Activated gamma-delta T cell treated with Interleukin-2 at 50 U/mL for 16 hours (primary cell): ENCODE data around the gene SH3BGRL2.
A peak's percentile ranks its signal among the peaks of the same experiment; 100 is the strongest.
"Not testable (repeated sequence)": the region's sequence is repeated elsewhere in the genome, so short reads cannot be mapped to it uniquely, and the experiment has no call there.

Experiments used
- DNase-seq: peaks from one replicate; pipeline ENCODE4 v3.0.0-alpha.2; 2020

SH3BGRL2 gene

DNA sequence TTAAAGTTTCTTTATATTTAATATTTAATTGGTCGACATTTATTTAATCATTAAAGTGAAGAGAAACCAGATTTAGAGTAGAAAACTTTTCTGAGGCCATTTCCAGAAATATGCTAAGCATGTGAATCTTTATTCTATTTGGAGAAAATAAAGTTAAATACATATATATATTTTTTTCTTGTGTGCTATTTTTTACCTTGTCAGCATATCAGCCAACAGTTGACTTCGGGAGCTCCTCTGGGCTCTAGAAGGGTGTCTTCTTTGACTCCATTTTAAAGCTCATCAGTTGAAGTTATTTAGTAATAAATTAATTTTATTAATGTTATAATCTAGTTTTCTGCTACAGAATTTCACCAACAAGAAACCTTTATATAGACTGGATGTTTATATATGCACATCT is 73.1 kb downstream of the SH3BGRL2 start:
- DNase-seq = no peak

GRCh38 chr6:79705456-79705995 is 74.4 kb downstream of the SH3BGRL2 start:
- DNase-seq = no peak

GRCh38 chr6:79706527-79706926 is 75.4 kb downstream of the SH3BGRL2 start:
- no peak for DNase-seq

DNA sequence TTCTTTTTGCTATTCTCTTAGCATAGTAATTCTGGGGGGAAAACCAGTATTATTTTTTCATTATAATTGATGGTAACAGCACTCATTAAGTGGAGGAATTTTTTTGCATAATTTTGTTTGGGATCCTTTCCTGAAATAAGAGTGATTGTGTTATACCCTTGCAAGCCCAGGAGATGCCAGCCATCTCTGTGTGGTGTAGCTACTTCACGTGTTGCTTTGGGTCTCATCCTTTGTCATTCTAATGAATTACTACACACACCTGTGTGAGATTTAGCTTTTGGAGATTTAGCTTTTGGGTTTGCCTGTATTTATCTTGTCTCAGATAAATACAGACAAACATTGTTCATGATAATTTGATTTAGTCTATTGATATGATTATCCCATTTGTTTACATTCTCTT is 76.5 kb downstream of the SH3BGRL2 start:
- DNase-seq = no peak

DNA sequence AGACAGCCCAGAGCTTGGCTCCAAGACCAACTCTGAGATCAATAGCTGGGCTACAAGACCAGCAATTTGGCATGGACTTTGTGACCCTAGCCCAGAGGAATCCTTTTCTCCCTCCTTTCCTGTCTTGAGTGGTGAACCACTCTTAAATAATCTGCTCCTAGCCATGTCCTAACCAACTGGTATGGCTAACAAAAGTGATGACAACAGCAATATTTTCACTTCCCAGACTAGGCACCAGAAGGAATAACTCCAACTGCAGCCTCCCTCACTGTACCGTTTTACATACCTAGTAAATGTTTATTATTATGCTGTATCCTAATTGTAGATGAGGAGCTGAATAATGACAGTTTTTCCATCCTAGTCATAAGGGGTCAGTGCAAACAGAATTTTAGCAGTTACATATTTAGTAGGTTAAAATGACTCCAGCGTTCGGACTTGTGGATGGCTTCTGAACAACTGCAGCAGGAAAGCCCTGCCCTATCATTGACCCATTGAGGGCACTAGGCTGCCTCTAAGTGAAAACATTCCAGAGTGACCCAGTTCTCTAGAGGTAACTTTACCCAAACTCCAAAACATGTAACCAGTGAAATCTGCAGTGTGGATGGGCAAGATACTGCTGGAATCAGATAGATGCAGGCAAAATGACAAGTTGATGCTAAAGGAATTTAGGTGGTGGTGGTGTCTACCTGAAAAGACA is 77.1 kb downstream of the SH3BGRL2 start:
- DNase-seq = no peak

DNA sequence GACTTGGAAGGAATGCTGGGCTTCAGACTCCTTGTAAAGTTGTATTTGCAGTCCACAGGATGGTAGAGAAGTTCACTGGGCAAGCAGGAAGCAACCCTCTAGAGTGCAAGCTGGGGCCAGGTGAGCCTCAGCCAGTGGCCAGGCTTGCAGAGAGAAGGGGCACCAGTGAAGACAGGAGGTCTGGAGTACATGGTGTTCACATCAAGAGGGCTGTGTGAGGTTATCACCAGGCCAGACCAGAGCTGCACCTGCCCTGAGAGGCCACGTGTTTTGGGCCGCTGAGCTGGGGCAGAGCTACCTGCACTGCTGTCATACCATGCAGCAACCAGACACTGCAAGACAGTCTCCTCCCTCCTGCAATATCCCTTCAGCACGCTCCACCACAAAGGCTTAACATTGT is 79.0 kb downstream of the SH3BGRL2 start:
- DNase-seq = no peak

DNA sequence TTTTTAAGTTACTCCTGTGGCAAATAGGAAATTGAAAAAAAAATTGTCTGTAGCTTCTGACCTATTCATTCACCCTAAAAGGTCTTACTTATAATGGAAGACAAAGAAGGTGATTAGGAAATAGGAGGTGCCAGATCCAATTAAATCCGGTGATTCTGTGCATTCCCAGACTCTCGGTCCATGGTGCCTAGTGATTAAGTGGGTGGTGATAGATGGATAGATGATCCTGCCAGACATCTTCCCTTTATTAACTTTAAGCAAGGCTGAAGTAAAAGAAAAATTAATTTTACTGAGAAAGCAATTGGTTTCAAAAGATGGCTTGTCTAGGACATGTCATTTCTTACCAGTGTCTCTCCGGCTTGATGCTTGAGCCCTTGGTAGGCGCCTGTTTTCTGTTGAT is 80.0 kb downstream of the SH3BGRL2 start:
- DNase-seq = no peak

GRCh38 chr6:79712144-79712543 is 81.0 kb downstream of the SH3BGRL2 start:
- DNase-seq = no peak

- DNase-seq = no peak
Observed at GRCh38 chr6:79712616-79713135, 81.5 kb downstream of the SH3BGRL2 start.

GRCh38 chr6:79713701-79714322 is 82.7 kb downstream of the SH3BGRL2 start:
- peak; percentile 64 for DNase-seq

GRCh38 chr6:79717989-79718388 is 86.9 kb downstream of the SH3BGRL2 start:
- DNase-seq = no peak

DNA sequence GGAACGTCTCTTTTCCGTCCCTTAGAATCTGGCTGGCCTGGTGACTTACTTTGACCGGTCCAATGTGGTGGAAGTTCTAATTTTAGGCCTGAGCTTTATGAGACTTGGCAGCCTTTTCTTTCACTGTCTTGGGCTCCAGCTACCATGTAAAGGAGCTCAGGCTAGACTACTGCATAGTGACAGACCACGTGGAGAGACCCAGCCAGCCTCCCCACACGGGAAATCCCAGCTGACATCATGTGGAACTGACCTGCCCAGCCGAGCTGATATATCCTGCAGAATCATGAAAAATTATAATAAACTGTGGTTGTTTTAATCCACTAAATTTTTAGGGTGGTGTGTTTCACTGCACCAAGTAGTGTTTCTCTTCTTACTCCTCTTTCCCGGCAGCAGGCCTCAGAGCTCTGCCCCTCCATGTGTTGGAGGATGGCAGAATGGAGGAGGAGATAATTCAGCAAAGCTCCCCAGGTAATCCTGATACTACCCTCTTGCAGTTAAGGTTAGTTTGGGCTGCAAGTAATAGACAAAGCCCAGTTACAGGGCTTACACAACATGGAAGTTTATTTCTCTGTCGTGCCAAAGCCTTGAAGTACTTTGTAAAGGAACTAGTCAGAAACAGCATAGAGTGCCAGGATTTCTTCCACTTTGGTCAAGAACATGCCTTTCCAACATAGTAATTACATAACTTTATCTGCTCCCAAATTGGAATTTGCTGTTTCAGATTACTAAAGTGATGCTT is 87.5 kb downstream of the SH3BGRL2 start:
- no peak for DNase-seq

DNA sequence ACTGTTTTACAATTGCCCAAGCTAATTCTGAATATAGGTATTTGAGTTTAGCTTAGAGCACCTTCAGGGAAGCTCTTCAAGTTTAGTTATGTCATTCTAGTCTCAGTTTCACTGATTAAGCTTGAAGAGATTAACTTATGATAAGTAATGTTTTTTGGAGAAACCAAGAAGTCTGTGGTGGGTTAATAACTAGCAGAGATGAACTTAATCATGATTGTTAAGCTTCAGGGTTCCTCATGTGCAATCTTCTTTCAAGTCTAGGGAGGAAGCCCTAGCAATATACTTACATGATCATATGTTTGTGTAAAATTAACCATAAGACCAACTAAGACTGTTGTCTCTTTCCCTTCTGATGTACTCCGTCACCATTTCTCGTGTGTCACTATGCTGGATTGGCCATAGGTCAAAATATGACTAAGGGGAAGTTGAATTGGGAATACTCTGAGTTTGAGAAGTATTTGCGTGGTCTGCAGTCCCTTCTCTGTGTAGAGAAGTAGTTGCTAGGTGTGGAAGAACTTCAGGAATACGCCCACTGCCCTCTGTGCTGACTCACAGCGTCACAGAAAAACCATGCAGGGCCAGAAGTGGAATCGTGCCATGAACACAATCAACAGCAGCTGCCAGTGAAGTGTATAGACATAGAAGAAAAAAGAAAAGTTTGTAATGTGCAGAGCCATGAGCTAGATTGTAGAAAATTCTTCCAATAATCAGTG is 88.3 kb downstream of the SH3BGRL2 start:
- DNase-seq = no peak

- DNase-seq = no peak
Observed at GRCh38 chr6:79724816-79725215, 93.7 kb downstream of the SH3BGRL2 start.

DNA sequence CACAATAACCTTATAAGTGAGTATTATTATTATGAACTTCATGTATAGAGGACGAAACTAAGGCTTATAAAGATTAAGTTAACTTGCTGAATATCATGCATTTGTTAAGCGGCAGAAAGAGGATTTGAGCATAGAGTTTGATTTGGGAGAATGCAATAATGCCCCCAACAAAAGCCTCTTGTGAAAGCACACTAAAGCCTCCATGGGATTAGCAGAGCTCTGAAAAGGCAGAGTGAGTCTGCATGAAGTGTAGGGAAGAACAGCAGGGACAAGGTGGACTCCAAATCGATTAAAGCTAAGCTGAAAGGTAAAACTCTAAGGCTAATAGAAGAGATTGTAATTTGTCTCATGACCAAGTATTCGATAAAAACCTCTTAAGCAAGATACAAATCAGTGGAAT is 100.3 kb downstream of the SH3BGRL2 start:
- DNase-seq = no peak

- no peak for DNase-seq
Observed at GRCh38 chr6:79733388-79733787, 102.3 kb downstream of the SH3BGRL2 start.

DNA sequence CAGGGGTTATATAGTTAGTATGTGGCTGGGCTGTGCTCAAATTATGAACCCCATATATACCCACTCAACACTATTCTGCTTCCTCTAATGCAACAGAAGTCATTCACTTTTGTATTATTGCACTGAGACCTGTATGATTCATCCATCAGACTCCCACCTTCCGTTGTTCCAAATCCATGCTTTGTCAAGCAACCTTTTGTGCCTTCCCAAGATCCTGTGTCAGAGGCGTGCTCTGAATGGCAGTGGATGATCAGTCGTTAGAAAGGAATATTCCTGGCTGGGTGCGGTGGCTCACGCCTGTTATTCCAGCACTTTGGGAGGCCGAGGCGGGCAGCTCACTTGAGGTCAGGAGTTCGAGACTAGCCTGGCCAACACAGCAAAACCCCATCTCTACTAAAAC is 103.2 kb downstream of the SH3BGRL2 start:
- DNase-seq = no peak

- no peak for DNase-seq
Observed at GRCh38 chr6:79735183-79735582, 104.1 kb downstream of the SH3BGRL2 start.

DNA sequence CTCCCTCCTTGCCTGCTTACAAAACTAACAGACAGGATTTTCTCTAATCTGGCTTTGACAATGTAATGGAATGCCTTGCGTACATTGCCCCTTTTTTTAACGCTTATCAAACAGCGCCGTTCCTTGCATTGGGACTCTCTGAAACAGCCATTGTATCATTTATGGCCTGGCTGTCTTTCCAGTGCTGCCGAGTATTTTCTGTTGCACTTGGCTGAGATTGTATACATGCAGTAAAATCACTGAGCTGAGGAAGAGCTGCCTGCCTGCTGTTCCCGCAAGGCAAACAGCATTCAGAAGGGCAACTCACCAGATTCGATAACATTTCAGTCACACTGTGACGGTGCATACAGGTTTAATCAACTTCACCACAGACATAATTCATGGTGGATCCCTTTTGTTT is 106.0 kb downstream of the SH3BGRL2 start:
- no peak for DNase-seq

GRCh38 chr6:79742030-79742429 is 110.9 kb downstream of the SH3BGRL2 start:
- DNase-seq = no peak

DNA sequence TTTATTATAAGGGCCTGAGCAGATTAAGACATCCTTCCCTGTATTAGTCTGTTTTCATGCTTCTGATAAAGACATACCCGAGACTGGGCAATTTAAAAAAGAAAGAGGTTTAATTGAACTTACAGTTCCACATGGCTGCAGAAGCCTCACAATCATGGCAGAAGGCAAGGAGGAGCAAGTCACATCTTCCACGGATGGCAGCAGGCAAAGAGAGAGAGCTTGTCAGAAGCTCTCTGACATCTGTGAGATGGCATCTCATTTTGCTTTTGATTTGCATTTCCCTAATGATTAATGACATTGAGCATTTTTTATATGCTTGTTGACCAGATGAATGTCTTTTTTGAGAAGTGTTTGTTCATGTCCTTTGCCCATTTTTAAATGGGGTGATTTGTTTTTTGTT is 114.2 kb downstream of the SH3BGRL2 start:
- not testable (repeated sequence) for DNase-seq

GRCh38 chr6:79746325-79746724 is 115.2 kb downstream of the SH3BGRL2 start:
- DNase-seq = not testable (repeated sequence)

DNA sequence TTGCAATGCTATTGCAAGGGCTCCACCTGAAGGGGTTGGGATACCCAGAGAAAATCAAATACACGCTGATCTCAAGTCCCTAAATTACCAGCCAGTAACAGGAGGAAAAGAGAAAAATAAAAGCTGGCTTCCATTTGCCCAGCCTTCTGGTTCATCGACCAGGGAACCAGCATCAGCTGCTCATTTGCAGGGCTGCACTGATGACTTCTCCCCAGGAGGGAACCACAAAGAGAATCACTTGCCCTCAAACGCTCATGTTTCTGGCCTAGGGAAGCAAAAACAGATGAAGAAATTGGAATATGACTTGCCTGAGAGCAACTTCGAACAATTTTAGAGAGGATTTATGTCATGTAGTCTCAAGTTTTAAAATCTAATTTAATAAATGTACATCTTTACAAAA is 119.7 kb downstream of the SH3BGRL2 start:
- DNase-seq = no peak
